COLO668 (cell line): ENCODE measurements around the gene NUDT12.

Source experiments
- DNase-seq: peaks from one replicate; lab custom pipeline; 2025; ENCODE audit not compliant: unreplicated experiment; lab: John Stamatoyannopoulos, UW

Gene NUDT12

DNA sequence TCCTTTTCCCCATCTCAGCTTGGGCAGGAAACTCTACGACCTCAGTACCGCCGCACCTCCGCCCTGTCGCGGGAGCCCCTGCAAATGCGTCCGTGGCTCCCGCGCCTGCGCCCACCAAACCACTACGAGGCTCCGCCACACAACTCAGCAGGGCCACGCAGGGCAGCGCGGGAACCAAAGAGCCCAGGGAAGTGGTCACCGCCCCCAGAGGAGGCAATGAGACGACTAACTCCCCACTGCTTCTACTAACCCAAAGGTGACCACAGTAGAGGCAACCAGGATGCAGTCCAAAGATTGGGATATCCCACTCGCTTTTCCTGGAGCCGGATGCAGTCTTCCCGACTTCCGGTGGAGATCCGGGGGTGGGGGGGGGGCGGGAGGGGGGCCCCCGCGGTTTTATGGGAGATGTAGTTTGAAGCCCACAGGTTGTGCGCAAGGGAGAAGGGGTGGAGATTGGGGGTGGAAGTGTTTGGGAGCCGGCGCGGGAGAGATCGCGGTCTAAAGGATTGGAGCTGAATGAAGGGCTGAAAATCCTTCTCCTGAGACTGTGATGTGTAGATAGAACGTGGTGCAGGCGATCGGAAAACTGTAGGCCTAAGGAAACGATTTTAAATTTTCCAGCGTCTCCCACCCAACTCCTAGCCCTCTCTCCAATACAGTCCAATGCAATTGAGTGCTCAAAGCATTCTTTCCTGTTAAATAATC, at the start of gene NUDT12:
Gene NUDT12, minus strand, starts transcription at position 337 of the 705 bp plus-strand sequence. CDS start 2,541 bp downstream, outside the sequence.
- DNase-seq = peak; percentile 71

DNA sequence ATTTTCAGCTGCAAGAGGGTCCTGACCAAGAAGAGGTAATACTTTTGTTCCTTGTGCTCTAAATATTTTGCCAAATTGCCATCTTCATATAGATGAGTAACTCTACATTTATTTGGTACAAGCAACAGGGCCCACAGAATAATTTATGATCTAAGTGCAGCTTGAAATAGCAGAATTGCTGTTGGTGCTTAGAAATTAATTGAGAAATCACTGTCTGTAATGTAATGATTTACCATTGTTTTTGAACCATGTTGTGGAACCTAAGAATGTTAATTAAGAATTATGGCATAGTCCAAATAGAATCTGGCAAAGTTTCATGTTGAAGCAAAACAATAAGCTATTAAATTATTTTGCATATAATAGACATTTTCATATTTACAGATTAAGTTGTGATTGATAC, 44.8 kb upstream of the NUDT12 start:
- no peak for DNase-seq

GRCh38 chr5:103605277-103605676, 42.7 kb upstream of the NUDT12 start:
- no peak for DNase-seq

- DNase-seq = no peak
Observed at GRCh38 chr5:103602438-103602837, 39.8 kb upstream of the NUDT12 start.

DNA sequence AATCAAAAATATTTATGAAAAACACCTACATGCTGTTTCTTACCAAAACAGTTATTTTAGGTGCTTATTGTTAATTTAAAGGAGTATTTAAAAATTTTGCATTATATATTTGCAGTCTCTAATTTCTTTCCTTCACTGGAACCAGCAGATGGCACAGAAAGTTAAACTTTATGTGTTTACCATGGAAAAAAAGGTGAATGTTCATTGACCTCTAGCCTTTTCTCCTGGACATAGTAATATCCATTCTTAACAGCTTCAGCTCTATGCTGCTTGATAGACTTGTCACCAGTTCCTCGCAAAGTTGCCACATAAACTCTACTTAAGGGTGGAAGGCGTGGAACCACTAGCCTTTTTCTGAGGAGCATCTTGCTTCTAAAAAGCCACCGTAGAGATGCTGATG, 38.7 kb upstream of the NUDT12 start:
- no peak for DNase-seq

DNA sequence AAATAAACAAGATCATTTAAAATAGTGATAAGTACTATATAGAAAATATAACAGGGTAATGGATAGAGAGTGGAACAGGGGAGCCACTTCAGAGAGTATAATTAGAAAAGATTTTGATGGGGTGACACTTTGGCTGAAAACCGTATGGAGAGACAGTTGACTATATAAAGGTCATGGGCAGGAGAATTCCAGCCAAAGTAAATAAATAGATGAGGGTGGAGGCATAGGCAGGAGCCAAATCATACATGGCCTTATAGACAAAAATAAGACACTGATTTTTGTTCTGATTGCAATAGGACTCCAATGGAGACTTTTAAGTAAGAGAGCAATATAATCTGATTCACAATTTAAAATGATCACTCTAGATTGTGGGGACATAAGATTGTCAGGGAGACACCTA, 37.5 kb upstream of the NUDT12 start:
- no peak for DNase-seq

GRCh38 chr5:103598997-103599566, 36.5 kb upstream of the NUDT12 start:
- no peak for DNase-seq

DNA sequence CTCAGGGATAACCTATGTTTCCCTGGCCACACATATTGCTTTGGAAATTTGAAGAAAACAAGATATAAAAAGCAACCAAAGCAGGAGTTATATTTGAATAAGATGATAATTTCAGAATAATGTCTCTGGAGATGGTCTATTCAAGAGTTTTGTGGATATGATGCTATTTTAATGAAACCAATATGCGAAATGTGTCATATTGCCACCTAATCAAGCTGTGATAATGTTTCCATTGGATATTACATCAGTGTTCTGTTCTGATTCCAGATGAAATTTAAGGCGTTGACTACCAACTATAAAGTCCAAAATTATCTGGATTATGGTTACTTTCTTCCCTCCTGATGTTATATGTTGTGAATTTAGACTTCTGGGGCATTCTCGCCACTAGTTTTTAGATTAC, 27.6 kb upstream of the NUDT12 start:
- DNase-seq = no peak

DNA sequence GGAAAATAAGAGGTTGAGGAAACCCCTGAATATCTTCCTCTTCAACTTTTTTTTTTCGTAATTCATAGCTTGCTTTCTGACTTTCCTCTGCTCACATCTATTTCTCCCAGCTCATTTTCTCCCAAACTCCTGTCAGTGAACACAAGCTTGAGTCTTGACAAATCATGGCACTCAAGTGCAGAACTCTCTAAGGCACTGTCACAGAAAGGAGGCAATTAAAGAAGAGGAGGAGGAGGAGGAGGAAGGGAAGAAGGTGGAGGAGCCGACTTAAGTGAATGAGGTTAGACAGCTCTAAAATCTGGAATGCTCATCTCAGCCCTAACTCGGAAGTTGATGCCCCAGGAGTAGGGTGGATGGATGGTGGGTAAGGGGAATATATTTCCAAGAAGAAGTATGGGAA, 27.2 kb upstream of the NUDT12 start:
- DNase-seq = no peak

GRCh38 chr5:103589357-103589756, 26.8 kb upstream of the NUDT12 start:
- DNase-seq = no peak

- DNase-seq = no peak
Observed at GRCh38 chr5:103587185-103587748, 24.7 kb upstream of the NUDT12 start.

GRCh38 chr5:103582364-103582763, 19.8 kb upstream of the NUDT12 start:
- DNase-seq = peak; percentile 19

- DNase-seq = no peak
Observed at GRCh38 chr5:103573411-103573810, 10.8 kb upstream of the NUDT12 start.

- no peak for DNase-seq
Observed at GRCh38 chr5:103572454-103572853, 9.9 kb upstream of the NUDT12 start.

- no peak for DNase-seq
Observed at GRCh38 chr5:103571730-103572129, 9.1 kb upstream of the NUDT12 start.

- DNase-seq = peak; percentile 25
Observed at GRCh38 chr5:103569313-103570060, 6.9 kb upstream of the NUDT12 start.

GRCh38 chr5:103565719-103566118, 3.1 kb upstream of the NUDT12 start:
- DNase-seq = no peak

- DNase-seq = peak; percentile 18
Observed at GRCh38 chr5:103561685-103562452, 720 bp downstream of the NUDT12 start.

DNA sequence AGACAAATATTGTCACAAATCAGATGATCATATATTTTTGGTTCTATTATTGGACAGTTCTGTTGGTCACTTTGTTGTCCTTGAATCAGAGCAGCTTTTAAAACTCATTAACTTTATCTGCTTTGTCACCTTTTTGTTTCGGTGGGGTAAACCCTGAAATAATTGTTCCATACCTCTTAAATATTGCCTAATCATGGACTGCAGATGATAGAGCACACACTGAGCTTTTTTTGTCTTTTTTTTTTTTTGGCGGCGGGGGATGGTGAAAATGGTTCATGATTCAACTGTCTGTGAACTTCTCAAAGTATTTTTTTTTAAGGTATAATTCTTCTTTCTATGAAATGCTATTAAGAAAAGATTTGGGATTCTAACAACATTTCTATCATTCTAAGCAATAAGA, 1.8 kb downstream of the NUDT12 start:
- no peak for DNase-seq

DNA sequence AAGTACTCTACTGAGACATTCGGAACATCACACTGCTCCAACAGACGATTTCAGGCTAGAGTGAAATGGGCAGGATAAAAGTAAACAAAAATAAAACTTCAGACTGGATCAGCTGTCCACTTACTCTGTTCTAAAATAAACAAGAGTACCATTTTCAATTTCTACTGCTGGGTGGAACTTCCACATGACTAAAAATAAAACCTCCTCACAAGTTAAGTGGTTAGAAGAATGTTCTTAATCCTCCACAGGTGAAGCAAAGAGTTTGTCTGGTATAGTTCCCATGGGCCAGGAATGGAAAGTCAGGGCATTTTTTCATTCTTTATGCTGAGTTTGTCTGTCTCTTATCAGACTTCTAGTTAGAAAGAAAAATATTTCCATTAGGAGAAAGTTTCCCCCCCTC, 15.7 kb downstream of the NUDT12 start:
- no peak for DNase-seq

GRCh38 chr5:103542441-103542840, 20.1 kb downstream of the NUDT12 start:
- no peak for DNase-seq
